Erythroblast (primary cell): ENCODE data around the gene CTNNA1.

ENCODE experiments used
- GATA1 ChIP-seq: IDR thresholded peaks from 2 replicates; pipeline ENCODE4 v1.6.1; 2011; ENCODE audit warnings: low read depth, mild to moderate bottlenecking, control low read depth, low read length, moderate library complexity
- POLR2A ChIP-seq: IDR thresholded peaks from 2 replicates; pipeline ENCODE4 v1.6.1; 2011; ENCODE audit warnings: mild to moderate bottlenecking, low read length

GRCh38 chr5:138983984-138984383 lies 230.8 kb downstream of the CTNNA1 start:
- TF ChIP-seq POLR2A (no peak), GATA1 (no peak)
